HTERT RPE-1 (cell line): ENCODE measurements around the gene CCDC174.
"Not testable (repeated sequence)": the region's sequence is repeated elsewhere in the genome, so short reads cannot be mapped to it uniquely, and the experiment has no call there.

Experiments used
- in situ Hi-C: fragments of 300-500 bp; cut with MboI; formaldehyde crosslinking; loops from 4 replicates; pipeline ENCODE4 v1.14.3; 2020; ENCODE audit warnings: low sequenced_read_pairs

Gene CCDC174

GRCh38 chr3:14651440-14652251, at the start of gene CCDC174:
Gene CCDC174, plus strand, starts transcription at chr3:14651762. Its CDS starts 75 bp downstream, at chr3:14651837.
- in situ Hi-C loops = no loop called here

GRCh38 chr3:14602006-14602803, 49.4 kb upstream of the CCDC174 start:
- in situ Hi-C loops = no loop called here

GRCh38 chr3:14602804-14603644, 48.5 kb upstream of the CCDC174 start:
- in situ Hi-C loops = no loop called here

GRCh38 chr3:14605067-14605466, 46.5 kb upstream of the CCDC174 start:
- in situ Hi-C loops = no loop called here

GRCh38 chr3:14605744-14606143, 45.8 kb upstream of the CCDC174 start:
- in situ Hi-C loops = no loop called here

GRCh38 chr3:14606669-14607339, 44.8 kb upstream of the CCDC174 start:
- in situ Hi-C loops = no loop called here

- in situ Hi-C loops = no loop called here
Measured at GRCh38 chr3:14608298-14608697, 43.3 kb upstream of the CCDC174 start.

- in situ Hi-C loops = not testable (repeated sequence)
Measured at GRCh38 chr3:14609058-14609457, 42.5 kb upstream of the CCDC174 start.

GRCh38 chr3:14609506-14609905, 42.1 kb upstream of the CCDC174 start:
- in situ Hi-C loops = no loop called here

GRCh38 chr3:14609941-14610340, 41.6 kb upstream of the CCDC174 start:
- in situ Hi-C loops = no loop called here

- in situ Hi-C loops = no loop called here
Measured at GRCh38 chr3:14614189-14614588, 37.4 kb upstream of the CCDC174 start.

GRCh38 chr3:14614862-14615261, 36.7 kb upstream of the CCDC174 start:
- in situ Hi-C loops = no loop called here

- in situ Hi-C loops = no loop called here
Measured at GRCh38 chr3:14616606-14617507, 34.7 kb upstream of the CCDC174 start.

- in situ Hi-C loops = no loop called here
Measured at GRCh38 chr3:14617508-14618023, 34.0 kb upstream of the CCDC174 start.

GRCh38 chr3:14619605-14620004, 32.0 kb upstream of the CCDC174 start:
- in situ Hi-C loops = no loop called here

GRCh38 chr3:14620512-14620911, 31.1 kb upstream of the CCDC174 start:
- in situ Hi-C loops = no loop called here

- in situ Hi-C loops = no loop called here
Measured at GRCh38 chr3:14621093-14621492, 30.5 kb upstream of the CCDC174 start.

- in situ Hi-C loops = no loop called here
Measured at GRCh38 chr3:14622368-14622767, 29.2 kb upstream of the CCDC174 start.

GRCh38 chr3:14623569-14624051, 28.0 kb upstream of the CCDC174 start:
- in situ Hi-C loops = no loop called here
